Stimulated activated CD4-positive, alpha-beta T cell treated with anti-CD3 and anti-CD28 coated beads, TNF-alpha, amount 100 ng/mL, for 24 hours (primary cell): Measurements from ENCODE around the gene NCAN.

Experiments used
- DNase-seq, 3 experiments: peaks; one replicate each; pipeline ENCODE4 v3.0.0-alpha.2; 2020; ENCODE audit warnings: low read depth in 3 of 3

Gene NCAN

GRCh38 chr19:19280561-19280960 lies 68.8 kb downstream of the NCAN start:
- DNase-seq: no peak

GRCh38 chr19:19285686-19286085 lies 73.9 kb downstream of the NCAN start:
- no peak for DNase-seq

- DNase-seq: no peak
Observed at GRCh38 chr19:19292607-19293006, 80.8 kb downstream of the NCAN start.

- DNase-seq: no peak
Observed at GRCh38 chr19:19294914-19295313, 83.2 kb downstream of the NCAN start.

- no peak for DNase-seq
Observed at GRCh38 chr19:19296953-19297689, 85.4 kb downstream of the NCAN start.

GRCh38 chr19:19297759-19298158 lies 86.0 kb downstream of the NCAN start:
- DNase-seq: no peak

GRCh38 chr19:19300613-19301012 lies 88.9 kb downstream of the NCAN start:
- DNase-seq: no peak
